SK-N-SH treated with all-trans-retinoic acid at 6 μM for 48 hours (cell line): ENCODE data around the gene CFAP58.

ENCODE experiments used
- ATAC-seq: fragments of 200-7000 bp; cut with Tn5 transposase; 3 replicates; pipeline ENCODE4 v1.9.1; 2020; ENCODE audit warnings: mild to moderate bottlenecking, moderate library complexity
- ARNTL ChIP-seq: fragments of 450-650 bp; formaldehyde crosslinking; IDR thresholded peaks from 2 replicates; pipeline ENCODE4 v1.5.0; 2020; ENCODE audit warnings: low read depth, mild to moderate bottlenecking, moderate library complexity, borderline replicate concordance
- ESRRG ChIP-seq: fragments of 250-450 bp; sonication (Bioruptor Pico); IDR thresholded peaks from 2 replicates; pipeline ENCODE4 v1.6.1; 2021; ENCODE audit warnings: mild to moderate bottlenecking
- GLIS3 ChIP-seq: fragments of 250-450 bp; sonication (Bioruptor Pico); IDR thresholded peaks from 2 replicates; pipeline ENCODE4 v1.5.0; 2020; ENCODE audit warnings: mild to moderate bottlenecking, moderate library complexity
- ISL1 ChIP-seq: fragments of 250-450 bp; sonication (Bioruptor Pico); IDR thresholded peaks from 2 replicates; pipeline ENCODE4 v2.1.2; 2022; ENCODE audit warnings: mild to moderate bottlenecking, moderate library complexity
- OSR1 ChIP-seq: fragments of 250-450 bp; sonication (Bioruptor Pico); IDR thresholded peaks from 2 replicates; pipeline ENCODE4 v1.8.0; 2022; ENCODE audit warnings: moderate library complexity, mild to moderate bottlenecking, inconsistent platforms
- PPARA ChIP-seq: fragments of 250-450 bp; sonication (Bioruptor Pico); IDR thresholded peaks from 2 replicates; pipeline ENCODE4 v1.5.0; 2020; ENCODE audit warnings: mild to moderate bottlenecking, borderline replicate concordance
- SNAI2 ChIP-seq: fragments of 250-450 bp; sonication (Bioruptor Pico); IDR thresholded peaks from 2 replicates; pipeline ENCODE4 v1.5.0; 2020; ENCODE audit warnings: mild to moderate bottlenecking, moderate library complexity
- TCF4 ChIP-seq: fragments of 250-450 bp; sonication (Bioruptor Pico); IDR thresholded peaks from 2 replicates; pipeline ENCODE4 v1.8.0; 2021; ENCODE audit warnings: mild to moderate bottlenecking, moderate library complexity, borderline replicate concordance
- TOX ChIP-seq: fragments of 250-450 bp; sonication (Bioruptor Pico); IDR thresholded peaks from 2 replicates; pipeline ENCODE4 v1.8.0; 2021; ENCODE audit warnings: mild to moderate bottlenecking, moderate library complexity, borderline replicate concordance
- ZFP3 ChIP-seq: fragments of 250-450 bp; sonication (Bioruptor Pico); IDR thresholded peaks from 2 replicates; pipeline ENCODE4 v1.5.0; 2020; ENCODE audit warnings: mild to moderate bottlenecking, moderate library complexity
- ZNF565 ChIP-seq: fragments of 450-650 bp; formaldehyde crosslinking; conservative IDR thresholded peaks from 2 replicates; pipeline ENCODE4 v1.5.0; 2020; ENCODE audit warnings: low read depth, mild to moderate bottlenecking, moderate library complexity
- ZNF70 ChIP-seq: fragments of 450-650 bp; formaldehyde crosslinking; IDR thresholded peaks from 2 replicates; pipeline ENCODE4 v1.5.0; 2020; ENCODE audit warnings: mild to moderate bottlenecking, moderate library complexity
- ZNF8 ChIP-seq: fragments of 450-650 bp; formaldehyde crosslinking; IDR thresholded peaks from 2 replicates; pipeline ENCODE4 v1.5.0; 2020; ENCODE audit warnings: mild to moderate bottlenecking, moderate library complexity
- TF ChIP-seq, protein P1 (sequence below): fragments of 250-450 bp; sonication (Bioruptor Pico); IDR thresholded peaks from 2 replicates; pipeline ENCODE4 v1.5.0; 2020; ENCODE audit warnings: mild to moderate bottlenecking, moderate library complexity
- TF ChIP-seq, protein P2 (sequence below): fragments of 250-450 bp; sonication (Bioruptor Pico); IDR thresholded peaks from 2 replicates; pipeline ENCODE4 v1.5.1; 2020; ENCODE audit warnings: low read depth, mild to moderate bottlenecking, moderate library complexity
- TF ChIP-seq, protein P3 (sequence below): fragments of 250-450 bp; sonication (Bioruptor Pico); IDR thresholded peaks from 2 replicates; pipeline ENCODE4 v1.5.1; 2021; ENCODE audit warnings: mild to moderate bottlenecking, moderate library complexity
- TF ChIP-seq, protein P4 (sequence below): fragments of 250-450 bp; sonication (Bioruptor Pico); IDR thresholded peaks from 2 replicates; pipeline ENCODE4 v1.8.0; 2020; ENCODE audit warnings: mild to moderate bottlenecking, moderate library complexity, borderline replicate concordance
- TF ChIP-seq, protein P5 (sequence below): fragments of 250-450 bp; sonication (Bioruptor Pico); IDR thresholded peaks from 2 replicates; pipeline ENCODE4 v1.8.0; 2021; ENCODE audit warnings: low read depth, mild to moderate bottlenecking, moderate library complexity, borderline replicate concordance

The CFAP58 gene

DNA sequence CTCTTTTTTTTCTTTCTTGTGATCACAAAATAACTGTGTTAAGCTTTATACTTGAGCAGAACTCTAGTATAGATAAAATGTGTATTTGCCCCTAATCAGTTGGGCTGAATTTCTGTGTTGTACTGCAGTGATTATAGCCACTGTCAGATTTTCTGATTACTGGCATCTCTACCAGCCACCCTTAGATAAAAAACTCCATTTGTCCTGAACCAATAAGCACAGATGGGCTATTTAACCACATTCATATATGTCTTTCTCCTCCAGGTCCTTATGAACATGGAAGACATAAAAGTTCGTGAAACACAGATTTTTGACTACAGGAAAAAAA is 38.3 kb downstream of the CFAP58 start:
- ATAC-seq, result no peak
- TF ChIP-seq TOX (CRISPR knock-in tag), result no peak
- TF ChIP-seq, protein P1, sequence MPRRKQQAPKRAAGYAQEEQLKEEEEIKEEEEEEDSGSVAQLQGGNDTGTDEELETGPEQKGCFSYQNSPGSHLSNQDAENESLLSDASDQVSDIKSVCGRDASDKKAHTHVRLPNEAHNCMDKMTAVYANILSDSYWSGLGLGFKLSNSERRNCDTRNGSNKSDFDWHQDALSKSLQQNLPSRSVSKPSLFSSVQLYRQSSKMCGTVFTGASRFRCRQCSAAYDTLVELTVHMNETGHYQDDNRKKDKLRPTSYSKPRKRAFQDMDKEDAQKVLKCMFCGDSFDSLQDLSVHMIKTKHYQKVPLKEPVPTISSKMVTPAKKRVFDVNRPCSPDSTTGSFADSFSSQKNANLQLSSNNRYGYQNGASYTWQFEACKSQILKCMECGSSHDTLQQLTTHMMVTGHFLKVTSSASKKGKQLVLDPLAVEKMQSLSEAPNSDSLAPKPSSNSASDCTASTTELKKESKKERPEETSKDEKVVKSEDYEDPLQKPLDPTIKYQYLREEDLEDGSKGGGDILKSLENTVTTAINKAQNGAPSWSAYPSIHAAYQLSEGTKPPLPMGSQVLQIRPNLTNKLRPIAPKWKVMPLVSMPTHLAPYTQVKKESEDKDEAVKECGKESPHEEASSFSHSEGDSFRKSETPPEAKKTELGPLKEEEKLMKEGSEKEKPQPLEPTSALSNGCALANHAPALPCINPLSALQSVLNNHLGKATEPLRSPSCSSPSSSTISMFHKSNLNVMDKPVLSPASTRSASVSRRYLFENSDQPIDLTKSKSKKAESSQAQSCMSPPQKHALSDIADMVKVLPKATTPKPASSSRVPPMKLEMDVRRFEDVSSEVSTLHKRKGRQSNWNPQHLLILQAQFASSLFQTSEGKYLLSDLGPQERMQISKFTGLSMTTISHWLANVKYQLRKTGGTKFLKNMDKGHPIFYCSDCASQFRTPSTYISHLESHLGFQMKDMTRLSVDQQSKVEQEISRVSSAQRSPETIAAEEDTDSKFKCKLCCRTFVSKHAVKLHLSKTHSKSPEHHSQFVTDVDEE (CRISPR knock-in tag), result no peak

DNA sequence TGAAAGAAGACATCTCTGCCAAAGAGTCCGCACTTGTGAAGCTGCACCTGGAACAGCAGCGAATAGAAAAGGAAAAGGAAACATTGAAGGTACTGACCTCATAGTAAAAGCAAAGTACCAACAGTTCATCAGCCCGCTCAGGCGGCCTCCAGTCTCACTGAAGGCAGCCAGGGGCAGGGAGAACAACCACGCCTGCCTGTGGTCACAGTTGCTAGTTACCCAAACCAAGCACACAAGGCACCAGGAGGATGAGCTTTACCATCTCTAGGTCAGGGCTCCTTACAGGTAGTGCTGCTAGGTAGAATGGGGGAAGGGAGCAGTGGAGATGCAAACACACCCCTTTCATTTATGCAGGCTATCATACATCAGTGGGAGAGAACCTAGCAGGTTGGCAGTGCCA is 39.8 kb downstream of the CFAP58 start:
- ATAC-seq, result no peak

DNA sequence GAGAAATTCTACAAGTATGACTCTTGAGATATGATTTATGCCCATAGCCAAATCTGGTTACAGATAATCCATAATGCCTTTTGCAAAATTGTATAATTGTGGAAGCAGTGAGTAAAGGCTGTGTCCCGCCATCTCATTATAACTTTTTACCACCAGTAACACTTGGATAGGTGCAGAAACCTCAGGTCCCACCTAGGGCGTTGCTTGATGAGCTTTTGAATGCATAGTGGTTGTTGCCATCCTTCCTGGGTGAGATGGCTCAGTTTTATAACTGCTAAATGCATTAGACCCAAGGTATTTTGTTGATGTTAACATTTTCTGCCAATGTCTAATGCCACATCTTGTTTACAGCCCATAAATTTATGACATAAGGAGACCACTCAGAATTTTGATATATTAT is 42.9 kb downstream of the CFAP58 start:
- no peak for ATAC-seq
- TF ChIP-seq, protein P1 (CRISPR knock-in tag), result no peak
- no peak for TF ChIP-seq ARNTL
- TF ChIP-seq OSR1, result no peak
- TF ChIP-seq, protein P2, sequence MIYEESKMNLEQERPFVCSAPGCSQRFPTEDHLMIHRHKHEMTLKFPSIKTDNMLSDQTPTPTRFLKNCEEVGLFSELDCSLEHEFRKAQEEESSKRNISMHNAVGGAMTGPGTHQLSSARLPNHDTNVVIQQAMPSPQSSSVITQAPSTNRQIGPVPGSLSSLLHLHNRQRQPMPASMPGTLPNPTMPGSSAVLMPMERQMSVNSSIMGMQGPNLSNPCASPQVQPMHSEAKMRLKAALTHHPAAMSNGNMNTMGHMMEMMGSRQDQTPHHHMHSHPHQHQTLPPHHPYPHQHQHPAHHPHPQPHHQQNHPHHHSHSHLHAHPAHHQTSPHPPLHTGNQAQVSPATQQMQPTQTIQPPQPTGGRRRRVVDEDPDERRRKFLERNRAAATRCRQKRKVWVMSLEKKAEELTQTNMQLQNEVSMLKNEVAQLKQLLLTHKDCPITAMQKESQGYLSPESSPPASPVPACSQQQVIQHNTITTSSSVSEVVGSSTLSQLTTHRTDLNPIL (CRISPR knock-in tag), result no peak
- TF ChIP-seq ISL1 (CRISPR knock-in tag), result no peak
- no peak for TF ChIP-seq TOX (CRISPR knock-in tag)
- TF ChIP-seq, protein P3, sequence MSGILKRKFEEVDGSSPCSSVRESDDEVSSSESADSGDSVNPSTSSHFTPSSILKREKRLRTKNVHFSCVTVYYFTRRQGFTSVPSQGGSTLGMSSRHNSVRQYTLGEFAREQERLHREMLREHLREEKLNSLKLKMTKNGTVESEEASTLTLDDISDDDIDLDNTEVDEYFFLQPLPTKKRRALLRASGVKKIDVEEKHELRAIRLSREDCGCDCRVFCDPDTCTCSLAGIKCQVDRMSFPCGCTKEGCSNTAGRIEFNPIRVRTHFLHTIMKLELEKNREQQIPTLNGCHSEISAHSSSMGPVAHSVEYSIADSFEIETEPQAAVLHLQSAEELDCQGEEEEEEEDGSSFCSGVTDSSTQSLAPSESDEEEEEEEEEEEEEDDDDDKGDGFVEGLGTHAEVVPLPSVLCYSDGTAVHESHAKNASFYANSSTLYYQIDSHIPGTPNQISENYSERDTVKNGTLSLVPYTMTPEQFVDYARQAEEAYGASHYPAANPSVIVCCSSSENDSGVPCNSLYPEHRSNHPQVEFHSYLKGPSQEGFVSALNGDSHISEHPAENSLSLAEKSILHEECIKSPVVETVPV (CRISPR knock-in tag), result no peak
- TF ChIP-seq PPARA (CRISPR knock-in tag), result no peak
- no peak for TF ChIP-seq ZNF565 (CRISPR knock-in tag)
- no peak for TF ChIP-seq ESRRG
- TF ChIP-seq, protein P4, sequence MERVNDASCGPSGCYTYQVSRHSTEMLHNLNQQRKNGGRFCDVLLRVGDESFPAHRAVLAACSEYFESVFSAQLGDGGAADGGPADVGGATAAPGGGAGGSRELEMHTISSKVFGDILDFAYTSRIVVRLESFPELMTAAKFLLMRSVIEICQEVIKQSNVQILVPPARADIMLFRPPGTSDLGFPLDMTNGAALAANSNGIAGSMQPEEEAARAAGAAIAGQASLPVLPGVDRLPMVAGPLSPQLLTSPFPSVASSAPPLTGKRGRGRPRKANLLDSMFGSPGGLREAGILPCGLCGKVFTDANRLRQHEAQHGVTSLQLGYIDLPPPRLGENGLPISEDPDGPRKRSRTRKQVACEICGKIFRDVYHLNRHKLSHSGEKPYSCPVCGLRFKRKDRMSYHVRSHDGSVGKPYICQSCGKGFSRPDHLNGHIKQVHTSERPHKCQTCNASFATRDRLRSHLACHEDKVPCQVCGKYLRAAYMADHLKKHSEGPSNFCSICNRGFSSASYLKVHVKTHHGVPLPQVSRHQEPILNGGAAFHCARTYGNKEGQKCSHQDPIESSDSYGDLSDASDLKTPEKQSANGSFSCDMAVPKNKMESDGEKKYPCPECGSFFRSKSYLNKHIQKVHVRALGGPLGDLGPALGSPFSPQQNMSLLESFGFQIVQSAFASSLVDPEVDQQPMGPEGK (CRISPR knock-in tag), result no peak
- TF ChIP-seq, protein P5, sequence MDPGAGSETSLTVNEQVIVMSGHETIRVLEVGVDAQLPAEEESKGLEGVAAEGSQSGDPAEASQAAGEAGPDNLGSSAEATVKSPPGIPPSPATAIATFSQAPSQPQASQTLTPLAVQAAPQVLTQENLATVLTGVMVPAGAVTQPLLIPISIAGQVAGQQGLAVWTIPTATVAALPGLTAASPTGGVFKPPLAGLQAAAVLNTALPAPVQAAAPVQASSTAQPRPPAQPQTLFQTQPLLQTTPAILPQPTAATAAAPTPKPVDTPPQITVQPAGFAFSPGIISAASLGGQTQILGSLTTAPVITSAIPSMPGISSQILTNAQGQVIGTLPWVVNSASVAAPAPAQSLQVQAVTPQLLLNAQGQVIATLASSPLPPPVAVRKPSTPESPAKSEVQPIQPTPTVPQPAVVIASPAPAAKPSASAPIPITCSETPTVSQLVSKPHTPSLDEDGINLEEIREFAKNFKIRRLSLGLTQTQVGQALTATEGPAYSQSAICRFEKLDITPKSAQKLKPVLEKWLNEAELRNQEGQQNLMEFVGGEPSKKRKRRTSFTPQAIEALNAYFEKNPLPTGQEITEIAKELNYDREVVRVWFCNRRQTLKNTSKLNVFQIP, result no peak
- TF ChIP-seq SNAI2 (CRISPR knock-in tag), result no peak
- no peak for TF ChIP-seq ZNF70 (CRISPR knock-in tag)
- no peak for TF ChIP-seq ZFP3 (CRISPR knock-in tag)
- TF ChIP-seq ZNF8, result no peak
- TF ChIP-seq TCF4, result no peak
- TF ChIP-seq, all 23 proteins: peak for 0

More for the DNA sequence above, 39.8 kb downstream of the CFAP58 start:
- no peak for TF ChIP-seq ARNTL
- no peak for TF ChIP-seq OSR1
- TF ChIP-seq GLIS3 (CRISPR knock-in tag), result no peak
